Liver (tissue), 3 donors: Measurements from ENCODE around the gene MOB3B.

Experiments used
- ATF3 ChIP-seq: IDR thresholded peaks from 2 replicates; pipeline ENCODE4 v1.6.1; 2016; ENCODE audit warnings: antibody characterized with exemption
- CTCF ChIP-seq: fragments of 150-350 bp; IDR thresholded peaks from 2 replicates; pipeline ENCODE4 v1.5.1; 2017; ENCODE audit warnings: improper control_type of control experiment, low read depth, low read length; ENCODE audit not compliant: missing input control
- EGR1 ChIP-seq, 2 donors: IDR thresholded peaks; 2 replicates each; pipeline ENCODE4 v1.6.1; 2016 to 2018; ENCODE audit warnings: antibody characterized with exemption in 2 of 2, low read depth in 2 of 2
- GABPA ChIP-seq, 2 donors: IDR thresholded peaks in 1 of 2; conservative IDR thresholded peaks in 1 of 2; 2 replicates each; pipeline ENCODE4 v1.6.1; 2016; ENCODE audit warnings: antibody characterized with exemption in 2 of 2, mild to moderate bottlenecking in 1 of 2, moderate library complexity in 1 of 2
- JUND ChIP-seq, 2 donors: IDR thresholded peaks; 2 replicates each; pipeline ENCODE4 v1.6.1; 2016; ENCODE audit warnings: antibody characterized with exemption in 2 of 2
- MAX ChIP-seq: IDR thresholded peaks from 2 replicates; pipeline ENCODE4 v1.6.1; 2016; ENCODE audit warnings: antibody characterized with exemption
- RAD21 ChIP-seq, 2 donors: IDR thresholded peaks; 2 replicates each; pipeline ENCODE4 v1.6.1; 2016; ENCODE audit warnings: antibody characterized with exemption in 2 of 2, mild to moderate bottlenecking in 2 of 2
- REST ChIP-seq: IDR thresholded peaks from 2 replicates; pipeline ENCODE4 v1.6.1; 2016; ENCODE audit warnings: antibody characterized with exemption, mild to moderate bottlenecking
- RXRA ChIP-seq, 2 donors: IDR thresholded peaks; 2 replicates each; pipeline ENCODE4 v1.6.1; 2017 to 2018; ENCODE audit warnings: antibody characterized with exemption in 2 of 2, mild to moderate bottlenecking in 1 of 2
- SP1 ChIP-seq: IDR thresholded peaks from 2 replicates; pipeline ENCODE4 v1.6.1; 2018; ENCODE audit warnings: antibody characterized with exemption, mild to moderate bottlenecking
- TAF1 ChIP-seq: conservative IDR thresholded peaks from 2 replicates; pipeline ENCODE4 v1.6.1; 2016; ENCODE audit warnings: antibody characterized with exemption, mild to moderate bottlenecking
- YY1 ChIP-seq: IDR thresholded peaks from 2 replicates; pipeline ENCODE4 v1.6.1; 2016; ENCODE audit warnings: antibody characterized with exemption, mild to moderate bottlenecking
- ZBTB33 ChIP-seq: IDR thresholded peaks from 2 replicates; pipeline ENCODE4 v1.6.1; 2016; ENCODE audit warnings: antibody characterized with exemption
- donor health status: healthy.
- donor health status: healthy.

- TF ChIP-seq EGR1 (IDR thresholded peaks at IDR 0.05; ENCODE audit: low read depth in 2 of 2) (no peak), CTCF (no peak), MAX (no peak), GABPA (IDR thresholded peaks at IDR 0.05 in 1 of 2, conservative IDR thresholded peaks at IDR 0.05 in 1 of 2) (no peak), YY1 (no peak), ZBTB33 (no peak), RAD21 (IDR thresholded peaks at IDR 0.05) (no peak), REST (no peak), JUND (IDR thresholded peaks at IDR 0.05) (no peak), SP1 (no peak), RXRA (IDR thresholded peaks at IDR 0.05) (no peak), TAF1 (no peak), ATF3 (no peak)
Observed at GRCh38 chr9:27549196-27549755, 19.7 kb upstream of the MOB3B start.
